ENCODE results near the gene TRIM63. TPM values are rescaled to one million over a fixed set of nuclear protein-coding genes. Genes with fewer than 3 reads are reported as not detected.
A peak's percentile ranks its signal among the peaks of the same experiment; 100 is the strongest.

Gene TRIM63
- total and polyA plus RNA-seq, 9 of the 15 experiments (the other 6 are each of a cell fraction or from before 2014, with no cell fraction given): 0.08 to 0.57 (median 0.36) TPM

- TF ChIP-seq RREB1 (CRISPR knock-in tag; IDR thresholded peaks at IDR 0.05): 0 out of 2 replicates have a peak, but pooled peaks have one; percentile 20
- TF ChIP-seq ARNT (IDR thresholded peaks at IDR 0.05): peak in 1 of 2 experiments; percentile 17; a peak in 2 of 4 replicates
- TF ChIP-seq CAMTA2 (CRISPR knock-in tag; conservative IDR thresholded peaks at IDR 0.05): no peak
- TF ChIP-seq CREB1 (IDR thresholded peaks at IDR 0.05): no peak
- no peak for TF ChIP-seq CREB1 (CRISPR knock-in tag; IDR thresholded peaks at IDR 0.05)
- peak; percentile 83; the same call in 1 of the 2 replicates for TF ChIP-seq ZNF592 (IDR thresholded peaks at IDR 0.05)
- no peak for TF ChIP-seq TEAD4 (IDR thresholded peaks at IDR 0.05; ENCODE audit: low read length)
- no peak for TF ChIP-seq TEAD4 (CRISPR knock-in tag; IDR thresholded peaks at IDR 0.05; ENCODE audit: borderline replicate concordance)
- no peak for TF ChIP-seq ADNP (tag; IDR thresholded peaks at IDR 0.05)
- no peak for TF ChIP-seq ZNF436 (CRISPR knock-in tag; IDR thresholded peaks at IDR 0.05)
- no peak for TF ChIP-seq CEBPZ (IDR thresholded peaks at IDR 0.05; ENCODE audit: borderline replicate concordance, low read depth, low read length)
- TF ChIP-seq ZNF224 (CRISPR knock-in tag; IDR thresholded peaks at IDR 0.05): no peak
- no peak for TF ChIP-seq CSDE1 (IDR thresholded peaks at IDR 0.05)
- TF ChIP-seq SPI1 (IDR thresholded peaks at IDR 0.05; ENCODE audit: borderline replicate concordance, low read depth, low read length): no peak
Measured at GRCh38 chr1:26035959-26036755, 31.3 kb downstream of the TRIM63 start (continued).
